GM03348 (cell line): Measurements from ENCODE around the gene USP12.
"Not testable (repeated sequence)": the region's sequence is repeated elsewhere in the genome, so short reads cannot be mapped to it uniquely, and the experiment has no call there.

Experiments used
- DNase-seq: peaks from one replicate; pipeline ENCODE4 v3.0.0; 2012; ENCODE audit warnings: low spot score

The USP12 gene

GRCh38 chr13:27076421-27076820 is 95.2 kb downstream of the USP12 start:
- peak; percentile 48 for DNase-seq

- DNase-seq = no peak
Observed at GRCh38 chr13:27073186-27073585, 98.4 kb downstream of the USP12 start.

- DNase-seq = not testable (repeated sequence)
Observed at GRCh38 chr13:27066123-27066522, 105.5 kb downstream of the USP12 start.

- no peak for DNase-seq
Observed at GRCh38 chr13:27065582-27065981, 106.0 kb downstream of the USP12 start.

GRCh38 chr13:27064252-27064995 is 107.2 kb downstream of the USP12 start:
- no peak for DNase-seq

GRCh38 chr13:27057817-27058216 is 113.8 kb downstream of the USP12 start:
- DNase-seq = no peak

GRCh38 chr13:27055526-27055925 is 116.1 kb downstream of the USP12 start:
- no peak for DNase-seq

- DNase-seq = no peak
Observed at GRCh38 chr13:27054760-27055159, 116.9 kb downstream of the USP12 start.

- DNase-seq = peak; percentile 89
Observed at GRCh38 chr13:27053902-27054595, 117.6 kb downstream of the USP12 start.

- no peak for DNase-seq
Observed at GRCh38 chr13:27053210-27053884, 118.3 kb downstream of the USP12 start.

GRCh38 chr13:27052551-27053208 is 118.9 kb downstream of the USP12 start:
- no peak for DNase-seq

- DNase-seq = no peak
Observed at GRCh38 chr13:27047081-27047480, 124.5 kb downstream of the USP12 start.

GRCh38 chr13:27044837-27045570 is 126.6 kb downstream of the USP12 start:
- DNase-seq = no peak

- peak; percentile 93 for DNase-seq
Observed at GRCh38 chr13:27043013-27043412, 128.6 kb downstream of the USP12 start.

GRCh38 chr13:27041341-27041740 is 130.3 kb downstream of the USP12 start:
- no peak for DNase-seq

- DNase-seq = no peak
Observed at GRCh38 chr13:27040826-27041108, 130.8 kb downstream of the USP12 start.

GRCh38 chr13:27039171-27039701 is 132.4 kb downstream of the USP12 start:
- DNase-seq = no peak

- peak; percentile 80 for DNase-seq
Observed at GRCh38 chr13:27038323-27038722, 133.3 kb downstream of the USP12 start.

- DNase-seq = no peak
Observed at GRCh38 chr13:27037571-27037970, 134.0 kb downstream of the USP12 start.

- DNase-seq = no peak
Observed at GRCh38 chr13:27037171-27037570, 134.4 kb downstream of the USP12 start.

GRCh38 chr13:27036236-27036981 is 135.2 kb downstream of the USP12 start:
- peak; percentile 62 for DNase-seq
